OCI-LY7 (cell line): Measurements from ENCODE around the gene PRELID2. TPM values are rescaled to one million over a fixed set of nuclear protein-coding genes. Genes with fewer than 3 reads are reported as not detected.

ENCODE experiments used
- BruUV-seq: library from RNA; stranded (reverse); fragments of 400-500 nt; replicated peaks from 2 replicates; lab custom pipeline; 2021; lab: Mats Ljungman, UMichigan
- CTCF ChIA-PET: fragments of 300-600 bp; sonication (Branson Sonifier 250); formaldehyde crosslinking; loops from one replicate; lab custom pipeline; 2022; ENCODE audit warnings: antibody characterized with exemption; ENCODE audit not compliant: unreplicated experiment; lab: Charles Lee
- POLR2A ChIA-PET: fragments of 300-600 bp; sonication (Branson Sonifier 250); formaldehyde crosslinking; loops from one replicate; lab custom pipeline; 2022; ENCODE audit warnings: antibody characterized with exemption; lab: Charles Lee
- DNase-seq: peaks from one replicate; pipeline ENCODE4 v3.0.0-alpha.2; 2015; ENCODE audit warnings: low spot score
- H2AFZ ChIP-seq: fragments of 200-600 bp; sonication (generic), shearing (Covaris generic); 2 replicates; pipeline ENCODE4 v1.6.1; 2014; ENCODE audit warnings: mild to moderate bottlenecking, antibody characterized with exemption, low read length, moderate library complexity
- H3K27ac ChIP-seq: fragments of 200-600 bp; sonication (generic); 2 replicates; pipeline ENCODE4 v1.5.1; 2014; ENCODE audit warnings: mixed run types, low read depth, mild to moderate bottlenecking, moderate library complexity, low read length, inconsistent platforms; ENCODE audit not compliant: poor library complexity, severe bottlenecking
- H3K36me3 ChIP-seq: fragments of 200-600 bp; sonication (generic); 2 replicates; pipeline ENCODE4 v1.6.1; 2014; ENCODE audit warnings: mild to moderate bottlenecking, antibody characterized with exemption, low read length, moderate library complexity, mixed read lengths; ENCODE audit not compliant: insufficient read depth
- H3K4me1 ChIP-seq: fragments of 200-600 bp; sonication (generic); 2 replicates; pipeline ENCODE4 v1.5.1; 2014; ENCODE audit warnings: mild to moderate bottlenecking, low read length; ENCODE audit not compliant: insufficient read depth, poor library complexity, severe bottlenecking
- H3K4me2 ChIP-seq: fragments of 200-600 bp; sonication (generic); 2 replicates; pipeline ENCODE4 v1.6.1; 2014; ENCODE audit warnings: mild to moderate bottlenecking, low read length
- H3K4me3 ChIP-seq: fragments of 200-600 bp; sonication (generic); 2 replicates; pipeline ENCODE4 v1.5.1; 2014; ENCODE audit warnings: mild to moderate bottlenecking, low read depth, low read length; ENCODE audit not compliant: poor library complexity, severe bottlenecking
- H3K79me2 ChIP-seq: fragments of 200-600 bp; sonication (generic); 2 replicates; pipeline ENCODE4 v1.6.1; 2016; ENCODE audit warnings: low read depth, mild to moderate bottlenecking, low read length, moderate library complexity, mixed read lengths; ENCODE audit not compliant: insufficient read depth
- H3K9me2 ChIP-seq: fragments of 200-600 bp; sonication (generic); 2 replicates; pipeline ENCODE4 v1.6.1; 2016; ENCODE audit warnings: mild to moderate bottlenecking, low read length, mixed read lengths; ENCODE audit not compliant: insufficient read depth
- H3K9me3 ChIP-seq: fragments of 200-600 bp; sonication (generic); 2 replicates; pipeline ENCODE4 v1.6.1; 2014; ENCODE audit warnings: mild to moderate bottlenecking, mixed run types, low read length, mixed read lengths
- H4K20me1 ChIP-seq: fragments of 200-600 bp; sonication (generic); 2 replicates; pipeline ENCODE4 v1.6.1; 2014; ENCODE audit warnings: mild to moderate bottlenecking, antibody characterized with exemption, low read length, moderate library complexity, mixed read lengths; ENCODE audit not compliant: insufficient read depth
- CTCF ChIP-seq: fragments of 200-600 bp; sonication (generic); conservative IDR thresholded peaks from 2 replicates; pipeline ENCODE4 v1.5.1; 2014; ENCODE audit warnings: mild to moderate bottlenecking, antibody characterized with exemption, low read length, moderate library complexity, mixed read lengths
- EZH2phosphoT487 ChIP-seq: fragments of 200-600 bp; sonication (generic); IDR thresholded peaks from 2 replicates; pipeline ENCODE4 v1.6.1; 2018; ENCODE audit warnings: low read depth, borderline replicate concordance, mild to moderate bottlenecking, mixed run types, antibody characterized with exemption, low read length, moderate library complexity, mixed read lengths
- intact Hi-C: fragments of 100-400 bp; cut with micrococcal nuclease; formaldehyde crosslinking; loops from one replicate; pipeline ENCODE4 v1.10.0; 2022; ENCODE audit not compliant: unreplicated experiment
- total RNA-seq, 2 experiments: library from RNA; depleted of rRNA in 1 of 2; stranded (reverse); fragments of >200 nt in 1 of 2; shearing (Covaris generic) in 1 of 2; gene quantifications; 2 replicates each; pipeline ENCODE4 v1.2.3, GENCODE V29; 2014 to 2022

PRELID2 gene
- total RNA-seq, 2 experiments from 2014 or later: 1.4 to 9.5 TPM

GRCh38 chr5:145761254-145761653 lies 73.9 kb downstream of the PRELID2 start:
- H2AFZ ChIP-seq: no peak overlapping the region
- no peaks in the 10 kb centered on the region for H3K9me3 ChIP-seq
- no peaks in the 10 kb centered on the region for H3K79me2 ChIP-seq
- no peaks in the 10 kb centered on the region for H4K20me1 ChIP-seq
- no peaks in the 10 kb centered on the region for H3K36me3 ChIP-seq
- H3K4me2 ChIP-seq: no peak overlapping the region
- intact Hi-C loops: no loop called here
- POLR2A ChIA-PET: interaction anchor here (0.6 kb wide), 1 partner anchor 68 kb away, joined by 3 read pairs; no protein-coding TSS in a partner anchor
- TF ChIP-seq CTCF: no peak
- TF ChIP-seq EZH2phosphoT487: no peak
- no TSS peak for BruUV-seq
- no peak overlapping the region for H3K27ac ChIP-seq
- no peaks in the 10 kb centered on the region for H3K4me1 ChIP-seq
- no peaks in the 10 kb centered on the region for H3K9me2 ChIP-seq
- DNase-seq: no peak
- CTCF ChIA-PET: no interaction called here
- H3K4me3 ChIP-seq: no peak overlapping the region

GRCh38 chr5:145760660-145761059 lies 74.5 kb downstream of the PRELID2 start:
- Histone ChIP-seq H3K27ac (no peak overlapping the region), H3K36me3 (no peaks in the 10 kb centered on the region), H3K4me2 (no peak overlapping the region), H2AFZ (no peak overlapping the region), H3K9me3 (no peaks in the 10 kb centered on the region), H4K20me1 (no peaks in the 10 kb centered on the region), H3K4me3 (no peak overlapping the region), H3K4me1 (no peaks in the 10 kb centered on the region), H3K9me2 (no peaks in the 10 kb centered on the region), H3K79me2 (no peaks in the 10 kb centered on the region)
- ChIA-PET CTCF (no interaction called here), POLR2A (interaction anchor here (0.8 to 1.0 kb wide), 2 partner anchors 26 to 203 kb away, joined by 3 read pairs; no protein-coding TSS in a partner anchor)
- DNase-seq: no peak
- no TSS peak for BruUV-seq
- TF ChIP-seq CTCF: no peak
- no peak for TF ChIP-seq EZH2phosphoT487
- intact Hi-C loops: no loop called here

- Histone ChIP-seq H3K4me3 (no peak overlapping the region), H3K27ac (no peak overlapping the region), H4K20me1 (no peaks in the 10 kb centered on the region), H3K36me3 (no peaks in the 10 kb centered on the region), H3K79me2 (no peaks in the 10 kb centered on the region), H2AFZ (no peak overlapping the region), H3K9me3 (no peaks in the 10 kb centered on the region), H3K9me2 (no peaks in the 10 kb centered on the region), H3K4me2 (no peak overlapping the region), H3K4me1 (no peaks in the 10 kb centered on the region)
- no peak for TF ChIP-seq CTCF
- no peak for TF ChIP-seq EZH2phosphoT487
- BruUV-seq: no TSS peak
- ChIA-PET CTCF (no interaction called here), POLR2A (no interaction called here)
- no peak for DNase-seq
- intact Hi-C loops: no loop called here
These were observed 82.2 kb downstream of the PRELID2 start for GRCh38 chr5:145752947-145753346.
